Measurements from ENCODE around the gene KIF23. TPM values are rescaled to one million over a fixed set of nuclear protein-coding genes. Genes with fewer than 3 reads are reported as not detected.

Gene KIF23
- total RNA-seq, 1 donor from 2014 or later: 193 TPM

- Mint-ChIP-seq H3K27ac (no peak overlapping the region), H3K9me3 (no peaks in the 10 kb centered on the region), H3K4me1 (peaks cover 21% of the 10 kb centered on the region), H3K36me3 (peaks cover 20% of the 10 kb centered on the region), H3K27me3 (ENCODE audit: insufficient read depth, low read depth) (peaks cover 13% of the 10 kb centered on the region), H3K4me3 (no peak overlapping the region)
- Histone ChIP-seq H3K4me2 (no peak overlapping the region), H3K9ac (no peak overlapping the region), H4K20me1 (ENCODE audit: low read depth) (peaks cover 26% of the 10 kb centered on the region), H3K4me3 (no peak overlapping the region), H3K27ac (no peak overlapping the region), H3K36me3 (peaks cover 11% of the 10 kb centered on the region), H3K27me3 (no peaks in the 10 kb centered on the region), H2AFZ (replicated peaks) (no peak overlapping the region), H3F3A (ENCODE audit: low read depth) (peaks cover 60% of the 10 kb centered on the region), H3K79me2 (ENCODE audit: low read depth) (peaks cover 22% of the 10 kb centered on the region), H3K9me3 (ENCODE audit: low read depth) (no peaks in the 10 kb centered on the region), H3K4me1 (peaks cover 17% of the 10 kb centered on the region)
- DNase-seq (ENCODE audit: low spot score): no peak
- TF ChIP-seq CTCF (IDR thresholded peaks at IDR 0.05): no peak
- no peak for TF ChIP-seq EZH2 (IDR thresholded peaks at IDR 0.05)
- TF ChIP-seq EZH2phosphoT487 (IDR thresholded peaks at IDR 0.05): no peak
Observed at GRCh38 chr15:69459066-69459465, 44.9 kb downstream of the KIF23 start.

DNA sequence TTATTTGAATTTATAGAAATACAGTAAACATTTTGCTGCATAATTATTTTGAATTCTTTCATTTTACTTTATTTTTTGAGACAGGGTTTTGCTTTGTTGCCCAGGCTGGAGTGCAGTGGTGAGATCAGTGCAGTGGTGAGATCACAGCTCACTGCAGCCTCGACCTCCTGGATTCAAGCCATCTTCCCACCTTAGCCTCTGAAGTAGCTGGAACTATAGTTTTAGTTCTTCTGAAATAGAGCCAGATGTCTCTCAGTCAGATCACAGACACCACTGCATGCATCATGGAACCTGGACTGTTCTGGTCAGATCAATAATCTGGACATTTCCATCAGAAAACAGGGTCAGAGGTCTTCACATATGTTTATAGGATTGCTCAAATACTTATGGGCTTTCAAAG lies 46.3 kb downstream of the KIF23 start:
- Mint-ChIP-seq H3K9me3 (no peaks in the 10 kb centered on the region), H3K4me3 (no peak overlapping the region), H3K36me3 (peaks cover 13% of the 10 kb centered on the region), H3K4me1 (peaks cover 8% of the 10 kb centered on the region), H3K27me3 (ENCODE audit: insufficient read depth, low read depth) (peaks cover 13% of the 10 kb centered on the region), H3K27ac (no peak overlapping the region)
- H3K27ac ChIP-seq: no peak overlapping the region
- H3K4me2 ChIP-seq: no peak overlapping the region
- no peaks in the 10 kb centered on the region for H3K27me3 ChIP-seq
- no peak overlapping the region for H3K4me3 ChIP-seq
- peaks cover 5% of the 10 kb centered on the region for H3K4me1 ChIP-seq
- peaks cover 4% of the 10 kb centered on the region for H3K36me3 ChIP-seq
- H3K9me3 ChIP-seq (ENCODE audit: low read depth): no peaks in the 10 kb centered on the region
- no peak overlapping the region for H2AFZ ChIP-seq (replicated peaks)
- H3F3A ChIP-seq (ENCODE audit: low read depth): peaks cover 47% of the 10 kb centered on the region
- TF ChIP-seq EZH2 (IDR thresholded peaks at IDR 0.05) (no peak), CTCF (IDR thresholded peaks at IDR 0.05) (no peak), EZH2phosphoT487 (IDR thresholded peaks at IDR 0.05) (no peak)
- H3K79me2 ChIP-seq (ENCODE audit: low read depth): peaks cover 8% of the 10 kb centered on the region
- no peak for DNase-seq (ENCODE audit: low spot score)
- H3K9ac ChIP-seq: no peak overlapping the region
- peaks cover 12% of the 10 kb centered on the region for H4K20me1 ChIP-seq (ENCODE audit: low read depth)

- H3K27me3 Mint-ChIP-seq (ENCODE audit: insufficient read depth, low read depth): peaks cover 13% of the 10 kb centered on the region
- Histone ChIP-seq H3K9me3 (ENCODE audit: low read depth) (no peaks in the 10 kb centered on the region), H3K79me2 (ENCODE audit: low read depth) (no peaks in the 10 kb centered on the region), H3K36me3 (no peaks in the 10 kb centered on the region), H3F3A (ENCODE audit: low read depth) (peaks cover 31% of the 10 kb centered on the region), H3K27me3 (no peaks in the 10 kb centered on the region), H3K27ac (no peak overlapping the region), H3K9ac (no peak overlapping the region), H3K4me2 (no peak overlapping the region), H3K4me3 (peak overlapping the region; percentile 12), H3K4me1 (peaks cover 5% of the 10 kb centered on the region), H2AFZ (replicated peaks) (no peak overlapping the region), H4K20me1 (ENCODE audit: low read depth) (no peaks in the 10 kb centered on the region)
- peaks cover 8% of the 10 kb centered on the region for H3K36me3 Mint-ChIP-seq
- no peak overlapping the region for H3K27ac Mint-ChIP-seq
- H3K4me1 Mint-ChIP-seq: peaks cover 12% of the 10 kb centered on the region
- peak overlapping the region; percentile 59 for H3K4me3 Mint-ChIP-seq
- DNase-seq (ENCODE audit: low spot score): no peak
- H3K9me3 Mint-ChIP-seq: no peaks in the 10 kb centered on the region
- TF ChIP-seq EZH2 (IDR thresholded peaks at IDR 0.05) (no peak), CTCF (IDR thresholded peaks at IDR 0.05) (no peak), EZH2phosphoT487 (IDR thresholded peaks at IDR 0.05) (no peak)
Observed at GRCh38 chr15:69462030-69462492, 47.9 kb downstream of the KIF23 start.
